Gastroesophageal sphincter (tissue), 4 donors: ENCODE measurements around the gene LDLRAD4. TPM values are rescaled to one million over a fixed set of nuclear protein-coding genes. Genes with fewer than 3 reads are reported as not detected.

ENCODE experiments used
- ATAC-seq: fragments of 150-250 bp; one replicate; pipeline ENCODE4 v1.9.1; 2016; ENCODE audit warnings: mild to moderate bottlenecking, moderate library complexity
- H3K27ac ChIP-seq, 4 donors: fragments of 200-600 bp; sonication (generic) in 3 of 4; 1 replicate in 3 of 4; 2 replicates in 1 of 4; pipeline ENCODE4 v1.5.1; 2016 to 2019
- H3K27me3 ChIP-seq: fragments of 200-600 bp; sonication (generic); one replicate; pipeline ENCODE4 v1.5.1; 2019
- H3K36me3 ChIP-seq, 2 donors: fragments of 200-600 bp; sonication (generic); one replicate each; pipeline ENCODE4 v1.5.1; 2019; ENCODE audit warnings: control low read depth in 1 of 2
- H3K4me1 ChIP-seq, 3 donors: fragments of 200-600 bp; sonication (generic); 1 replicate in 2 of 3; 2 replicates in 1 of 3; pipeline ENCODE4 v1.5.1; 2016 to 2019; ENCODE audit warnings: control low read depth in 2 of 3
- H3K4me3 ChIP-seq, 2 donors: fragments of 200-600 bp; sonication (generic); one replicate each; pipeline ENCODE4 v1.5.1; 2019; ENCODE audit warnings: mild to moderate bottlenecking in 1 of 2, moderate library complexity in 1 of 2
- H3K9me3 ChIP-seq, 3 donors: fragments of 200-600 bp; sonication (generic); one replicate each; pipeline ENCODE4 v1.5.1; 2017 to 2019; ENCODE audit warnings: control low read depth in 2 of 3
- CTCF ChIP-seq, 4 experiments: fragments of 200-600 bp in 2 of 4; fragments of 450-650 bp in 2 of 4; sonication (generic) in 1 of 4; IDR thresholded peaks; one replicate each; pipeline ENCODE4 v1.5.1; 2017 to 2019; ENCODE audit warnings: antibody characterized with exemption in 4 of 4, mild to moderate bottlenecking in 2 of 4, moderate library complexity in 2 of 4
- EP300 ChIP-seq: sonication (generic); formaldehyde crosslinking; IDR thresholded peaks from one replicate; pipeline ENCODE4 v1.6.1; 2017; ENCODE audit warnings: antibody characterized with exemption, mild to moderate bottlenecking
- POLR2A ChIP-seq, 2 donors: fragments of 450-650 bp; IDR thresholded peaks; one replicate each; pipeline ENCODE4 v1.6.1; 2017; ENCODE audit warnings: antibody characterized with exemption in 2 of 2, mild to moderate bottlenecking in 2 of 2, moderate library complexity in 1 of 2
- POLR2AphosphoS5 ChIP-seq: sonication (generic); formaldehyde crosslinking; IDR thresholded peaks from one replicate; pipeline ENCODE4 v1.6.1; 2017; ENCODE audit warnings: antibody characterized with exemption
- WGBS, 2 donors: methylation state at CpG; one replicate each; pipeline ENCODE4 v1.1.5; 2018; ENCODE audit warnings: low coverage in 1 of 2; 5-methylcytosine and 5-hydroxymethylcytosine counted together
- total RNA-seq, 4 donors: library from RNA; depleted of rRNA; stranded (reverse); fragments of >200 nt; gene quantifications; one replicate each; pipeline ENCODE4 v1.1.0, GENCODE V29; 2016

The LDLRAD4 gene
- total RNA-seq, 4 donors from 2014 or later: 28.1 to 85.9 (median 55.2) TPM

- TF ChIP-seq CTCF (IDR thresholded peaks at IDR 0.05) (no peak), POLR2A (IDR thresholded peaks at IDR 0.05) (no peak), EP300 (no peak), POLR2AphosphoS5 (no peak)
- no peak overlapping the region for H3K27ac ChIP-seq
- no peaks in the 10 kb centered on the region for H3K27me3 ChIP-seq
- ATAC-seq: no peak
- WGBS, 2 donors: 43 to 60% methylated on average over 1 to 6 of the region's 11 CpGs
- peaks cover 0 to 42% (median 6%) of the 10 kb centered on the region in 3 donors for H3K4me1 ChIP-seq
- no peaks in the 10 kb centered on the region for H3K9me3 ChIP-seq
- H3K36me3 ChIP-seq: no peaks in the 10 kb centered on the region
- no peak overlapping the region for H3K4me3 ChIP-seq
These were observed 366.3 kb downstream of the LDLRAD4 start for GRCh38 chr18:13584825-13585224.

GRCh38 chr18:13585379-13586153 lies 367.0 kb downstream of the LDLRAD4 start:
- ATAC-seq: no peak
- 48 to 64% methylated on average over 4 of the region's 4 CpGs for WGBS, 2 donors
- TF ChIP-seq CTCF (IDR thresholded peaks at IDR 0.05): no peak
- TF ChIP-seq POLR2AphosphoS5: no peak
- no peak for TF ChIP-seq POLR2A (IDR thresholded peaks at IDR 0.05)
- TF ChIP-seq EP300: no peak
- Histone ChIP-seq H3K27ac (no peak overlapping the region), H3K36me3 (no peaks in the 10 kb centered on the region), H3K4me3 (no peak overlapping the region), H3K4me1 (peaks cover 0 to 34% (median 0%) of the 10 kb centered on the region in 3 donors), H3K9me3 (no peaks in the 10 kb centered on the region), H3K27me3 (no peaks in the 10 kb centered on the region)

- no peaks in the 10 kb centered on the region for H3K9me3 ChIP-seq
- no peaks in the 10 kb centered on the region for H3K27me3 ChIP-seq
- WGBS, 2 donors: 83 to 100% methylated on average over 1 of the region's 1 CpG
- TF ChIP-seq POLR2AphosphoS5 (no peak), POLR2A (IDR thresholded peaks at IDR 0.05) (no peak), EP300 (no peak), CTCF (IDR thresholded peaks at IDR 0.05) (no peak)
- no peak for ATAC-seq
- no peak overlapping the region for H3K27ac ChIP-seq
- no peak overlapping the region for H3K4me3 ChIP-seq
- H3K36me3 ChIP-seq: no peaks in the 10 kb centered on the region
- H3K4me1 ChIP-seq: peaks cover 0 to 21% (median 0%) of the 10 kb centered on the region in 3 donors
These were observed 368.4 kb downstream of the LDLRAD4 start for GRCh38 chr18:13587001-13587400.

GRCh38 chr18:13587477-13587876 lies 368.9 kb downstream of the LDLRAD4 start:
- Histone ChIP-seq H3K36me3 (no peaks in the 10 kb centered on the region), H3K4me1 (peaks cover 0 to 17% (median 0%) of the 10 kb centered on the region in 3 donors), H3K27me3 (no peaks in the 10 kb centered on the region), H3K4me3 (no peak overlapping the region), H3K27ac (no peak overlapping the region), H3K9me3 (no peaks in the 10 kb centered on the region)
- WGBS, 2 donors: 88 to 100% methylated on average over 3 of the region's 3 CpGs
- ATAC-seq: no peak
- no peak for TF ChIP-seq POLR2A (IDR thresholded peaks at IDR 0.05)
- no peak for TF ChIP-seq POLR2AphosphoS5
- no peak for TF ChIP-seq EP300
- TF ChIP-seq CTCF (IDR thresholded peaks at IDR 0.05): no peak

- Histone ChIP-seq H3K36me3 (no peaks in the 10 kb centered on the region), H3K4me1 (peaks cover 0 to 17% (median 0%) of the 10 kb centered on the region in 3 donors), H3K9me3 (no peaks in the 10 kb centered on the region), H3K27ac (no peak overlapping the region), H3K27me3 (no peaks in the 10 kb centered on the region), H3K4me3 (no peak overlapping the region)
- ATAC-seq: no peak
- 62 to 64% methylated on average over 3 of the region's 3 CpGs for WGBS, 2 donors
- TF ChIP-seq EP300 (no peak), POLR2AphosphoS5 (no peak), POLR2A (IDR thresholded peaks at IDR 0.05) (no peak), CTCF (IDR thresholded peaks at IDR 0.05) (no peak)
These were observed 369.4 kb downstream of the LDLRAD4 start for GRCh38 chr18:13587937-13588336.
